HG03575 (cell line): ENCODE measurements around the gene ANK3.

Source experiments
- ATAC-seq: cut with Tn5 transposase; IDR thresholded peaks from one replicate; pipeline ENCODE4 v1.9.1; 2021; ENCODE audit not compliant: unreplicated experiment, insufficient number of reproducible peaks, low FRiP score; ENCODE audit errors: extremely low read depth

ANK3 gene

GRCh38 chr10:60414877-60415585, 25.4 kb upstream of the ANK3 start:
- no peak for ATAC-seq

GRCh38 chr10:60414111-60414510, 24.4 kb upstream of the ANK3 start:
- no peak for ATAC-seq

GRCh38 chr10:60413306-60414012, 23.8 kb upstream of the ANK3 start:
- ATAC-seq: no peak

- no peak for ATAC-seq
These were observed 21.3 kb upstream of the ANK3 start for GRCh38 chr10:60410970-60411369.

- ATAC-seq: no peak
These were observed 19.5 kb upstream of the ANK3 start for GRCh38 chr10:60409202-60409601.

GRCh38 chr10:60406182-60406581, 16.5 kb upstream of the ANK3 start:
- ATAC-seq: no peak

- ATAC-seq: no peak
These were observed 15.5 kb upstream of the ANK3 start for GRCh38 chr10:60405172-60405571.

GRCh38 chr10:60403168-60403873, 13.6 kb upstream of the ANK3 start:
- no peak for ATAC-seq

- no peak for ATAC-seq
These were observed 10.7 kb upstream of the ANK3 start for GRCh38 chr10:60400366-60400765.

- no peak for ATAC-seq
These were observed 9.7 kb upstream of the ANK3 start for GRCh38 chr10:60399328-60399727.

- ATAC-seq: no peak
These were observed 8.1 kb upstream of the ANK3 start for GRCh38 chr10:60397792-60398191.

- no peak for ATAC-seq
These were observed 7.1 kb upstream of the ANK3 start for GRCh38 chr10:60396766-60397165.

- ATAC-seq: no peak
These were observed 6.0 kb upstream of the ANK3 start for GRCh38 chr10:60395711-60396110.

GRCh38 chr10:60394446-60394845, 4.8 kb upstream of the ANK3 start:
- ATAC-seq: no peak

GRCh38 chr10:60390224-60390626, 550 bp upstream of the ANK3 start:
- ATAC-seq: no peak

- ATAC-seq: no peak
These were observed 870 bp downstream of the ANK3 start for GRCh38 chr10:60388709-60389301.

- ATAC-seq: no peak
These were observed 1.5 kb downstream of the ANK3 start for GRCh38 chr10:60388116-60388625.

GRCh38 chr10:60387531-60387930, 2.1 kb downstream of the ANK3 start:
- no peak for ATAC-seq

GRCh38 chr10:60385399-60385738, 4.3 kb downstream of the ANK3 start:
- no peak for ATAC-seq
